HEK293T (cell line): ENCODE results near the gene OR8J1.

ENCODE experiments used
- CTCF ChIA-PET: fragments of 350-600 bp; formaldehyde crosslinking; extraction: SDS; loops from one replicate; lab custom pipeline; 2021; ENCODE audit warnings: antibody characterized with exemption, inconsistent platforms; lab: Yijun Ruan, JAX
- POLR2A ChIA-PET: fragments of 350-600 bp; formaldehyde crosslinking; extraction: SDS; loops from one replicate; lab custom pipeline; 2020; ENCODE audit warnings: antibody characterized with exemption, inconsistent platforms; lab: Yijun Ruan, JAX
- DNase-seq: peaks from one replicate; pipeline ENCODE4 v3.0.0; 2012; ENCODE audit warnings: mixed read lengths; ENCODE audit errors: extremely low spot score
- ARNT ChIP-seq: fragments of 450-650 bp; IDR thresholded peaks from 2 replicates; pipeline ENCODE4 v1.6.1; 2017; ENCODE audit warnings: mild to moderate bottlenecking
- BHLHE40 ChIP-seq: fragments of 450-650 bp; IDR thresholded peaks from 2 replicates; pipeline ENCODE4 v1.6.1; 2016; ENCODE audit warnings: mild to moderate bottlenecking, moderate library complexity, borderline replicate concordance
- CTBP1 ChIP-seq: fragments of 450-650 bp; IDR thresholded peaks from 2 replicates; pipeline ENCODE4 v1.6.1; 2016; ENCODE audit warnings: borderline replicate concordance
- ELF4 ChIP-seq: fragments of 450-650 bp; IDR thresholded peaks from 2 replicates; pipeline ENCODE4 v1.6.1; 2017; ENCODE audit warnings: antibody characterized with exemption
- FOXA1 ChIP-seq: fragments of 450-650 bp; IDR thresholded peaks from 2 replicates; pipeline ENCODE4 v1.6.1; 2016; ENCODE audit warnings: mild to moderate bottlenecking
- FOXK2 ChIP-seq: fragments of 450-650 bp; IDR thresholded peaks from 2 replicates; pipeline ENCODE4 v1.6.1; 2016; ENCODE audit warnings: mild to moderate bottlenecking
- FOXM1 ChIP-seq: fragments of 450-650 bp; IDR thresholded peaks from 2 replicates; pipeline ENCODE4 v1.6.1; 2017; ENCODE audit warnings: mild to moderate bottlenecking, borderline replicate concordance
- HDGF ChIP-seq: fragments of 450-650 bp; IDR thresholded peaks from 2 replicates; pipeline ENCODE4 v1.6.1; 2017; ENCODE audit warnings: antibody characterized with exemption, borderline replicate concordance
- L3MBTL2 ChIP-seq: fragments of 450-650 bp; conservative IDR thresholded peaks from 2 replicates; pipeline ENCODE4 v1.6.1; 2016; ENCODE audit warnings: mild to moderate bottlenecking
- LEF1 ChIP-seq: fragments of 450-650 bp; IDR thresholded peaks from 2 replicates; pipeline ENCODE4 v1.6.1; 2017; ENCODE audit warnings: mild to moderate bottlenecking, borderline replicate concordance
- NFRKB ChIP-seq: fragments of 450-650 bp; IDR thresholded peaks from 2 replicates; pipeline ENCODE4 v1.6.1; 2016; ENCODE audit warnings: mild to moderate bottlenecking, moderate library complexity
- SP1 ChIP-seq: fragments of 450-650 bp; IDR thresholded peaks from 2 replicates; pipeline ENCODE4 v1.6.1; 2017
- SUZ12 ChIP-seq: fragments of 450-650 bp; IDR thresholded peaks from 2 replicates; pipeline ENCODE4 v1.6.1; 2016; ENCODE audit warnings: mild to moderate bottlenecking
- TARDBP ChIP-seq: fragments of 450-650 bp; IDR thresholded peaks from 2 replicates; pipeline ENCODE4 v1.6.1; 2016
- ZNF384 ChIP-seq: fragments of 450-650 bp; IDR thresholded peaks from 2 replicates; pipeline ENCODE4 v1.6.1; 2016
- TF ChIP-seq, protein P1 (sequence below): fragments of 450-650 bp; IDR thresholded peaks from 2 replicates; pipeline ENCODE4 v1.6.1; 2016

The OR8J1 gene, protein sequence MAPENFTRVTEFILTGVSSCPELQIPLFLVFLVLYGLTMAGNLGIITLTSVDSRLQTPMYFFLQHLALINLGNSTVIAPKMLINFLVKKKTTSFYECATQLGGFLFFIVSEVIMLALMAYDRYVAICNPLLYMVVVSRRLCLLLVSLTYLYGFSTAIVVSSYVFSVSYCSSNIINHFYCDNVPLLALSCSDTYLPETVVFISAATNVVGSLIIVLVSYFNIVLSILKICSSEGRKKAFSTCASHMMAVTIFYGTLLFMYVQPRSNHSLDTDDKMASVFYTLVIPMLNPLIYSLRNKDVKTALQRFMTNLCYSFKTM

GRCh38 chr11:56353991-56354390, at the start of gene OR8J1:
TSS of gene OR8J1 (plus strand) at chr11:56354291. CDS start at chr11:56360247, 5,956 bp downstream.
- ChIA-PET CTCF (no interaction called here), POLR2A (no interaction called here)
- DNase-seq = no peak
- TF ChIP-seq NFRKB (no peak), HDGF (no peak), ELF4 (no peak), ARNT (no peak), CTBP1 (no peak), L3MBTL2 (no peak), FOXK2 (no peak), LEF1 (no peak), ZNF384 (no peak), BHLHE40 (no peak), TARDBP (no peak), SUZ12 (no peak)
- TF ChIP-seq, protein P1, sequence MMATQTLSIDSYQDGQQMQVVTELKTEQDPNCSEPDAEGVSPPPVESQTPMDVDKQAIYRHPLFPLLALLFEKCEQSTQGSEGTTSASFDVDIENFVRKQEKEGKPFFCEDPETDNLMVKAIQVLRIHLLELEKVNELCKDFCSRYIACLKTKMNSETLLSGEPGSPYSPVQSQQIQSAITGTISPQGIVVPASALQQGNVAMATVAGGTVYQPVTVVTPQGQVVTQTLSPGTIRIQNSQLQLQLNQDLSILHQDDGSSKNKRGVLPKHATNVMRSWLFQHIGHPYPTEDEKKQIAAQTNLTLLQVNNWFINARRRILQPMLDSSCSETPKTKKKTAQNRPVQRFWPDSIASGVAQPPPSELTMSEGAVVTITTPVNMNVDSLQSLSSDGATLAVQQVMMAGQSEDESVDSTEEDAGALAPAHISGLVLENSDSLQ = no peak

DNA sequence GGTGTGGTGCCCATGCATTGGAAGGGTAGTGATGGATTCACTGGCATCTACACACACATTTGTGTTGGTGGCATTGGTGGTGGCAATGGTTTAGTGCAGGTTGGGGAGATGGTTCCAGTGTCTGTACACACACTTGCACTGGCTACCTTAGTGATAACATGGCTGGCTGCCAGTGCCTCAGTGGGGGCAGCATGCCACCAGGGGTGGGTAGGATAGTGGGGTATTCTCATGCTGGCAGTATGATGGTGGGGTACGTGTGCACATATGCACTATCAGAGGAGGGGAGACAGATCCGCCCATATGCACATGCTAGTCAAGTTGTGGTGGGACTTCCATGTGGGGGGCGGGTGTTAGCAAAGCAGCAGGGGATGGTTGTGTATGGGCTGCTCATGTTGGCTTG, 46.3 kb upstream of the OR8J1 start:
- ChIA-PET CTCF (no interaction called here), POLR2A (no interaction called here)
- DNase-seq = no peak
- TF ChIP-seq HDGF = no peak

DNA sequence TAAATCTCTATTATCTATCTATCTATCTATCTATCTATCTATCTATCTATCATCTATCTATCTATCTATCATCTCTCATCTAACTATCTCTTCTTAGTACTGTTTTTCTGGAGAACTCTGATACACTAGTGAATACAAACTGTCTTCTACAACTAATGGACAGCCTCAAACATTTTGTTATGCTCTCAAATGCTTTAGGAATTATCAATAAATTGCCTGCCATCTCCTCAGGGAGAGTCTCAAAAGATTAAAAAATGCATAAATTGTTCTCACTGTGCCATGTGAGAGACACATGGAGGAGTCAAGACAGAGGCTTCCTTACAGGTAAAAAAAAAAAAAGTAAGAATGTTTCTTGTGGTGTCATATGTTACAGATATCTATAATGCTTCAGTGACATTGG, 39.2 kb upstream of the OR8J1 start, which contains the start of gene OR8K3:
Gene OR8K3, plus strand, starts transcription at position 301 of the 400 bp plus-strand sequence. CDS start 3,163 bp downstream, outside the sequence.
- ChIA-PET POLR2A (no interaction called here), CTCF (no interaction called here)
- TF ChIP-seq FOXK2 (no peak), FOXA1 (no peak), SP1 (no peak), BHLHE40 (no peak), ARNT (no peak), TARDBP (no peak), ELF4 (no peak), L3MBTL2 (no peak), HDGF (no peak), SUZ12 (no peak), FOXM1 (no peak), NFRKB (no peak), ZNF384 (no peak), LEF1 (no peak), CTBP1 (no peak)
- TF ChIP-seq, protein P1 = no peak
- no peak for DNase-seq

GRCh38 chr11:56331861-56332491, 22.1 kb upstream of the OR8J1 start:
- TF ChIP-seq SP1 = no peak
- POLR2A ChIA-PET = no interaction called here
- CTCF ChIA-PET = no interaction called here
- no peak for DNase-seq

DNA sequence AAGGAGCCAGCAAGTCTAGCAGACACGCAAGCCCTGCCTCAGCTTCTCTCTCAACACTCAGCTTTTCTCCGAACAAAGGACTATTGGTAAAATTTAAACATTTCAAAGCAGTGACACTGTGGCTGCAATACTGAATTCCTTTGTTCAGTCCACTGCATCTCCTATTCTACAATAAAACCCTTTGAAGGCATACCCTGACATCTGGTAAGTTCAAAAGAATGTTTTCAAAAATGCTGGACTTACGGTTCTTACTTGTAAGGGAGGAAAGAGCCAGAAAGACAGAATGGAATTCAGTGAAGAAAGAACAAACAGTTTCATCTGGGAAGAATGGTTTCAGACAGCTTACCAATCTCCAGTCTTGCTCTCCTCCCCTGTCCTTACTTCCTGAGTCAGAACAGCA, 20.9 kb upstream of the OR8J1 start:
- no peak for TF ChIP-seq CTBP1
- TF ChIP-seq FOXM1 = no peak
- no peak for TF ChIP-seq NFRKB
- no peak for TF ChIP-seq FOXK2
- TF ChIP-seq BHLHE40 = no peak
- TF ChIP-seq LEF1 = no peak
- TF ChIP-seq, protein P1 = no peak
- no peak for TF ChIP-seq TARDBP
- no peak for TF ChIP-seq ARNT
- no peak for DNase-seq
- POLR2A ChIA-PET = no interaction called here
- CTCF ChIA-PET = no interaction called here

DNA sequence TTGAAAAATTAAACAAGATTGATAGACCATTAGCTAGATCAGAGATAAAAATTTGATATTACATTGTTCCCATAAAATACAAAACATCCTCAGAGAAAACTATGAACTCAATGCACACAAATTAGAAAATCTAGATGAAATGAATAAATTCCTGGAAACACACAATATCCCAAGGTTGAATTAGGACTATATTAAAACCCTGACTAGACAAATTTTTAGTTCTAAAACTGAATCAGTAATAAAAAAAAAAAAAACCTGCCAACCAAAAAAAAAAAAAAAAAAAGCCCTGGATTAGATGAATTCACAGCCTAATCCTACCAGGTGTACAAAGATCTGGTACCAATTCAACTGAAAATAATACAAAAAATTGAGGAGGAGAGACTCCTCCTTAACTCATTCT, 13.8 kb upstream of the OR8J1 start:
- POLR2A ChIA-PET = no interaction called here
- no peak for DNase-seq
- TF ChIP-seq SUZ12 (no peak), CTBP1 (no peak), HDGF (no peak), ZNF384 (no peak), FOXK2 (no peak), FOXM1 (no peak), TARDBP (no peak)
- TF ChIP-seq, protein P1 = no peak
- CTCF ChIA-PET = no interaction called here
